GM12873 (cell line): ENCODE results near the gene MAST3.

Experiments
- TF ChIP-seq, protein P1 (sequence below): IDR thresholded peaks from 2 replicates; pipeline ENCODE4 v1.5.1; 2012; ENCODE audit warnings: low read depth, mild to moderate bottlenecking, moderate library complexity, low read length, control low read depth; ENCODE audit not compliant: insufficient read depth; ENCODE audit errors: missing control alignments

MAST3 gene

DNA sequence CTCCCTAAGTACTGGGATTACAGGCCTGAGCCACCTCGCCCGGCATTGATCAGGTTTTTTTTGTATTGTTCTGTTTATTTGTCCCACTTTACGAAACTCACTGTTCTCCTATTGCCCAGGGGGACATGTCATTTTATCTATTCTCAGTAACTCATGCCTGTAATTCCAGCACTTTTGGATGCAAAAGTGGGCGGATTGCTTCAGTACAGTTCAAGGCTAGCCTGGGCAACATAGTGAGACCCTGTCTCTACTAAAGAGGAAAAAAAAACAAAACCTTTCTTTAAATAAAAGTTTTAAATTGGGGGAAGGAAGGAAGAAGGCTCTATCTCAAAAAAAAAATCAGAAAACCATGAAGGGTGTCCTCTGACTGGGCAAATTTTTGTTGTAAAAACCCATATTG, 92.7 kb downstream of the MAST3 start:
- TF ChIP-seq, protein P1, sequence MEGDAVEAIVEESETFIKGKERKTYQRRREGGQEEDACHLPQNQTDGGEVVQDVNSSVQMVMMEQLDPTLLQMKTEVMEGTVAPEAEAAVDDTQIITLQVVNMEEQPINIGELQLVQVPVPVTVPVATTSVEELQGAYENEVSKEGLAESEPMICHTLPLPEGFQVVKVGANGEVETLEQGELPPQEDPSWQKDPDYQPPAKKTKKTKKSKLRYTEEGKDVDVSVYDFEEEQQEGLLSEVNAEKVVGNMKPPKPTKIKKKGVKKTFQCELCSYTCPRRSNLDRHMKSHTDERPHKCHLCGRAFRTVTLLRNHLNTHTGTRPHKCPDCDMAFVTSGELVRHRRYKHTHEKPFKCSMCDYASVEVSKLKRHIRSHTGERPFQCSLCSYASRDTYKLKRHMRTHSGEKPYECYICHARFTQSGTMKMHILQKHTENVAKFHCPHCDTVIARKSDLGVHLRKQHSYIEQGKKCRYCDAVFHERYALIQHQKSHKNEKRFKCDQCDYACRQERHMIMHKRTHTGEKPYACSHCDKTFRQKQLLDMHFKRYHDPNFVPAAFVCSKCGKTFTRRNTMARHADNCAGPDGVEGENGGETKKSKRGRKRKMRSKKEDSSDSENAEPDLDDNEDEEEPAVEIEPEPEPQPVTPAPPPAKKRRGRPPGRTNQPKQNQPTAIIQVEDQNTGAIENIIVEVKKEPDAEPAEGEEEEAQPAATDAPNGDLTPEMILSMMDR = no peak

- TF ChIP-seq, protein P1 = no peak
Observed at GRCh38 chr19:18191640-18192062, 94.1 kb downstream of the MAST3 start.

- TF ChIP-seq, protein P1 = no peak
Observed at GRCh38 chr19:18192673-18193387, 95.3 kb downstream of the MAST3 start, which contains the start of gene MPV17L2. Gene MPV17L2 (plus strand): TSS chr19:18193218. CDS start chr19:18193282, 64 bp downstream.

DNA sequence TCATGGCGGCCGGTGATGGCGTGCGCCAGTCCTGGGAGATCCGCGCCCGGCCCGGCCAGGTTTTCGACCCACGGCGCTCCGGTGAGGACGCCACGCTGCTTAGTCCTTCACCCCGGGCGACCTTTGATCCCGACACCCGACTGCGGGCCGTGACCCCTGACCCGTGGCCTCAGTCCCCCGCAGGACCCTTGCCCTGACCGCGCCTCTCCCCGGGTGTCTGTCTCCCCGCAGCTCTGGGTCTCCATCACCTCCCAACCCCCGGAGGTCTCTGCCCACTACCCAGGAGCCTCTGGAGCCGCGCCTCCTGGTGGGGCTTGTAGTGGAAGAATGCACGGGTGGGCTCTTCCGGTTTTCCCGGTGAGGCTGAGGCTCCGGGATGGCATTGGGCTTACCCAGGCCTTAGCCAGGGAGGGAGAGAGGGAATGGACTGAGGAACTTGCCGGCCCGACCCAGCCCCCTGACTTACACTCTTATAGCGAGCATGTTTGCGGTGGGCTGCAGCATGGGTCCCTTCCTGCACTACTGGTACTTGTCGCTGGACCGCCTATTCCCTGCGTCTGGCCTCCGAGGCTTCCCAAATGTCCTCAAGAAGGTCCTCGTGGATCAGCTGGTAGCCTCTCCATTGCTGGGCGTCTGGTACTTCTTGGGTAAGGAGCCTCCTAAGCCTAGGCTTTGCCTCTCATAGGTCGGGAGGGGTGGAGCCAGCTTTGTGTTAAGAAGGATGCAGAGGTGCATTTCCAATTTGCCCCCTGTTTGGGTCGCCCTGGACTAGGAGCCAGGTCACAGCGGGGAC, 96.0 kb downstream of the MAST3 start:
- TF ChIP-seq, protein P1 = no peak

- TF ChIP-seq, protein P1 = no peak
Observed at GRCh38 chr19:18194181-18194530, 96.6 kb downstream of the MAST3 start.

DNA sequence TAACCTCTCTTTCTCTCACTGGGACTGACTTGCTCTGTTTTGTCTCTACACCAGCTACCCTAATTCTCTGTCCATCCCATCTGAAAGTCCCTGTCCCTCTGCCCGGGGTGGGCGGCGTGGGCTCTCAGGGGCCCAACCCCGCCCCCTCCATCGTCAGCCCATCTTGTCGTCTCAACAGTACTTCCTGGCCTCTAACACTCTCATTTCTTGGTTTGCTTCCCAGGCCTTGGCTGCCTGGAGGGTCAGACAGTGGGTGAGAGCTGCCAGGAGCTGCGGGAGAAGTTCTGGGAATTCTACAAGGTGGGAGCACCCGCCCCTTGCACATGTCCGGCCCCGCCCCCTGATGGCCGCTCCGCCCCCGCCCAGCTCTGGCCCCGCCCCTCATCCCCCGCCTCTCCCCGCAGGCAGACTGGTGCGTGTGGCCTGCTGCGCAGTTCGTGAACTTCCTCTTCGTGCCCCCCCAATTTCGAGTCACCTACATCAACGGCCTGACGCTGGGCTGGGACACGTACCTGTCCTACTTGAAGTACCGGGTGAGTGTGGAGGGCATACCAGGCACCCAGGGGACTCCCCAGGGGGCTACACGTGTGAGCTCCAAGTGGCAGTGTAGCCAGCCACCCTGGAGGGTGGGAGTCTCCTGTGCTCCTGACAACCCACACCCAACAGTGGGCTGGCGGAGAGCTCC, 97.1 kb downstream of the MAST3 start:
- TF ChIP-seq, protein P1 = no peak

DNA sequence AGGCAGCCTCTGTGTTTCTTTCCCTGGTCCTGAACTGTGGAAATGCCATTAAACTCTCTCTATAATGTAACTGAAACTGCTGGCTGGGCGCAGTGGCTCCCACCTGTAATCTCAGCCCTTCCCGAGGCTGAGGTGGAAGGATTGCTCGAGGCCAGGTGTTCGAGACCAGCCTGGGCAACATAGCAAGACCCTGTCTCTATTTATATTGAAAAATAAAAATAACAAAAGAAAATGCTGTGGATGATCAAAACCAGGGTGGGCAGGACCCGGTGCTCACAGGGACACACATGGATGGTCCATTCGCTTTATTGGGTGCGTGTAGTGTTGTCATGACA, 98.9 kb downstream of the MAST3 start:
- TF ChIP-seq, protein P1 = no peak
